ACC112 (cell line): Measurements from ENCODE around the gene SPEF2.
"Not testable (repeated sequence)": the region's sequence is repeated elsewhere in the genome, so short reads cannot be mapped to it uniquely, and the experiment has no call there.

Experiments used
- H2AFZ ChIP-seq: fragments of 200-600 bp; sonication (generic); one replicate; pipeline ENCODE4 v1.6.0; 2017; ENCODE audit warnings: antibody characterized with exemption, low read length; ENCODE audit not compliant: unreplicated experiment
- H3K27ac ChIP-seq: fragments of 200-600 bp; sonication (generic); 2 replicates; pipeline ENCODE4 v1.5.1; 2014; ENCODE audit warnings: low read depth, mild to moderate bottlenecking, antibody characterized with exemption, low read length, moderate library complexity
- H3K27me3 ChIP-seq: fragments of 200-600 bp; sonication (generic); 2 replicates; pipeline ENCODE4 v1.6.1; 2014; ENCODE audit warnings: mild to moderate bottlenecking, antibody characterized with exemption, low read length, moderate library complexity, mixed read lengths; ENCODE audit not compliant: insufficient read depth
- H3K36me3 ChIP-seq: fragments of 200-600 bp; sonication (generic); 2 replicates; pipeline ENCODE4 v1.6.1; 2016; ENCODE audit warnings: mild to moderate bottlenecking, antibody characterized with exemption, low read length, moderate library complexity, mixed read lengths; ENCODE audit not compliant: insufficient read depth
- H3K4me1 ChIP-seq: fragments of 200-600 bp; sonication (generic); one replicate; pipeline ENCODE4 v1.6.1; 2016; ENCODE audit warnings: low read length, mixed read lengths; ENCODE audit not compliant: insufficient read depth, unreplicated experiment, control insufficient read depth
- H3K4me3 ChIP-seq: fragments of 200-600 bp; sonication (generic); 2 replicates; pipeline ENCODE4 v1.5.1; 2014; ENCODE audit warnings: mild to moderate bottlenecking, low read depth, low read length
- H3K79me2 ChIP-seq: fragments of 200-600 bp; sonication (generic); one replicate; pipeline ENCODE4 v1.6.0; 2016; ENCODE audit warnings: low read length; ENCODE audit not compliant: control insufficient read depth, unreplicated experiment, insufficient read depth

The SPEF2 gene

DNA sequence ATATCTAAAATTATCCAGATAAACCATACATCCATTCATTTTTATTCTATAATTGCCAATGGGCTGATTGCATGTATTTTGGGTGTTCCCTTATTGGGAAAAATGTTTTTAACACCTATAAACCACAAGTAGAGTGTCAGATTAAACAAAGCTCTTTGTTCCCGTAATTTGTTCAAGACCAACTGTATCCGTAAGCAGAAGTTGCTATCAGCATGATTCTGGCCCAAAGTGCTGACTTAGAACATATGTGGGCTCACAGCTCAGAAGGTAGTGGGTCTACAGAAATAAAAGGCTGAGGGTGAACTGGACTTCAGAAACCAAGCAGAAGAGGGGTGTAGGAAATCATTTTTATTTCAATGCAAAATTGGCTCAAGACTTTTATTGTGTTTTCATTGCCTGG lies 215.6 kb downstream of the SPEF2 start:
- H3K4me3 ChIP-seq = no peak overlapping the region
- no peak overlapping the region for H3K27ac ChIP-seq
- H2AFZ ChIP-seq = no peak overlapping the region
- H3K4me1 ChIP-seq = peaks cover 3% of the 10 kb centered on the region
- H3K79me2 ChIP-seq = no peaks in the 10 kb centered on the region
- no peaks in the 10 kb centered on the region for H3K27me3 ChIP-seq
- no peaks in the 10 kb centered on the region for H3K36me3 ChIP-seq

DNA sequence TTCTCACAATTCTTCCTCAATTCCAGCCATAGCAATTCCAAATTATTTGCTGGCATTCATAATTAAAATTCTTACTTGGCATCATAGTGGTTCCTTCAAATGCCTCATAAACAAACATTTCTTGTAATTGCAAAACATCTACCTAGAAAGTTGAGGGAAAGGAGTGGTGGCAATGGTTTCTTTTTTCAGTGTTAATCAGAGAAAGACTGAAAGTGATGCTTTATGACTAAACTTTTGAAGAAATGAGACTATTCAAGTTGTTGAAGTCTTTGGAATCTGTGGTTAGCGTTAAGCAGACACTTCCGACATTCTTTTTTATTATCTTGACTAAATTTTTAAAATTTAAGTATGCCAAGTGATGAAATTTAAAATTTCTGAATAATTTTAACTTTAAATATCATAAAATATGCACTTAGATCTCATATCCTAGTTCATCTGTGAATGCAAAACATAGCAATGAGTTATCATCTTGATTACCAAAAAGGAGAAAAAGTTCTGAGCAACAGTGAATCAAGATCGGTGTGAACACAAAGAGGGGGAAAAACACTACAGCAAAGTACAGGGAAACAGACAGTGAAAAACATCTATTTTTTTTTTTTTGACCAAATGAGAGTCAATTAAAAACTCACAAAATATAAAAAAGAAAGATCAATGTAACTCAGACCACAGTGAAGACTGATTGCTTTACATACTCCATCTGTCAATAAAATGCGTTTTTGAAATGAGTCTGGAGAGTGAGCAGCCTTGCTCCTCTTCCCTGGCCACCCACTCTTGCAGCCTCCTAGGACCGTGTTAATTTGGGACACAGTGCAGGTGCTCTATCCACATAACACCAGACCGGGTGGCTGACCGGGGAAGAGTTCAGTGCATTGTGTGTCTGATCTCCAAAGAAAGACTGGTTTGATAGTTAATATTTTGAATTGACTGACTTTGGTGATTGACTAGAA lies 218.4 kb downstream of the SPEF2 start:
- Histone ChIP-seq H3K27me3 (no peaks in the 10 kb centered on the region), H3K4me1 (peaks cover 10% of the 10 kb centered on the region), H3K79me2 (no peaks in the 10 kb centered on the region), H3K4me3 (no peak overlapping the region), H3K36me3 (no peaks in the 10 kb centered on the region), H3K27ac (no peak overlapping the region), H2AFZ (no peak overlapping the region)

DNA sequence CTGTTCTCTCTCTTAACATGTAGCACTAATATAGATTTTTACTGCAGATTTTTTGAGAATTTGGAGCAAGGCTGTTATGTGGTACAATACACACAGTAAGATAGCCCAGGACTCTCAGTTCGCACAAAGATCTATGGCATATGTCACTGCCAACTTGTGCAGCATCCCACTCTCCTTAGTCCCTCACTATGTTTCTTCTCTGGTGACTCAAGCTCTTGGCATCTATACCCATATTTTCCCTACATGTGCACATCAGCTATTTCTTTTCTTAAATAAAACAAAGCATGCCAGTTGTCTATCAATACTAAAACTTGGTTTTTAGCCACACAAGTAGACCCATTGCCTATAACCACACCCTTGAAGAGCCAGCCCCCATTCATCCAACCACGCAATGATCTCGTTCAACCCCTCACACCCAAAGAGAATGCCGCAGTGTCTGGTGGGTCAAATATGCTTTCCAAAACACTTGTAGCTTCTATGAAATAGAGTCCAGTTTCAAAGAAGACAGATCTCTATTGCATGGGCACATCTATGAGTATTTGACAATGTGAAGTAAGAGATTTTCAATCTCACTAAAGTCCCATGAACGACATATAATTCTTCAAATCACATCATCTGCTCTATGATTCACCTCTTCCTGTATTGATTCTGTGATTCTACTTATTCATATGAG lies 220.8 kb downstream of the SPEF2 start:
- Histone ChIP-seq H3K27me3 (no peaks in the 10 kb centered on the region), H2AFZ (peak overlapping the region; percentile 40), H3K4me1 (peaks cover 10% of the 10 kb centered on the region), H3K79me2 (no peaks in the 10 kb centered on the region), H3K4me3 (peak overlapping the region; percentile 30; the same call in 1 of the 2 replicates), H3K36me3 (no peaks in the 10 kb centered on the region), H3K27ac (peak overlapping the region; percentile 69)

DNA sequence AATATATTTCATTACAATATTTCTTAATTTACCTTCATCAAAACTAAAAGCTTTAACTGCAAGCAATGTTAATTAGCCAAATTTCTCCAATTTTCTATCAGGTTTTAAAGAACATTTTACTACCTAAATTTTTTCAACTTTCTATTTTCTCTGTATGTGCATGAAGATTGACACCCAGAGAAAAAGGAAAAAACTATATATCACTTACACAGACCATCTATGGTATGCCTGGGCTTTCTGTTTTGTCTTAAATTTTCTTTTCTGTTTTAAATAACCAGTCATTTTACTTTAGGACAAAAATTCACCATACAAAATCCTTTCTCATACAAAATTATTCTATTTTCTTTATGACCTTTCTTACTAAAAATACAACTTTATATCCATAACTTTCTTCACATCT lies 225.2 kb downstream of the SPEF2 start:
- no peak overlapping the region for H2AFZ ChIP-seq
- H3K27me3 ChIP-seq = no peaks in the 10 kb centered on the region
- H3K36me3 ChIP-seq = no peaks in the 10 kb centered on the region
- peaks cover 10% of the 10 kb centered on the region for H3K4me1 ChIP-seq
- no peaks in the 10 kb centered on the region for H3K79me2 ChIP-seq
- no peak overlapping the region for H3K4me3 ChIP-seq
- H3K27ac ChIP-seq = no peak overlapping the region

DNA sequence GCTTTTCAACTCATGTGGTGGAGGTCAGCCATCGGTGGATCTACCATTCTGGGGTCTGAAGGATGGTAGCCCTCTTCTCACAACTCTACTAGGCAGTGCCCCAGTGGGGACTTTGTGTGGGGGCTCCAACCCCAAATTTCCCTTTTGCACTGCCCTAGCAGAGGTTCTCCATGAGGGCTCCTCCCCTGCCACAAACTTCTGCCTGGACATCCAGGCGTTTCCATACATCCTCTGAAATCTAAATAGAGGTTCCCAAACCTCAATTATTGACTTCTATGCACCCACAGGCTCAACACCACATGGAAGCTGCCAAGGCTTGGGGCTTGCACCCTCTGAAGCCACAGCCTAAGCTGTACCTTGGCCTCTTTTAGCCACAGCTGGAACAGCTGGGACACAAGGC lies 227.8 kb downstream of the SPEF2 start:
- H3K27ac ChIP-seq, H3K27me3 ChIP-seq, H3K36me3 ChIP-seq, H3K4me1 ChIP-seq, H3K79me2 ChIP-seq, H3K4me3 ChIP-seq, H2AFZ ChIP-seq: not testable (repeated sequence)

DNA sequence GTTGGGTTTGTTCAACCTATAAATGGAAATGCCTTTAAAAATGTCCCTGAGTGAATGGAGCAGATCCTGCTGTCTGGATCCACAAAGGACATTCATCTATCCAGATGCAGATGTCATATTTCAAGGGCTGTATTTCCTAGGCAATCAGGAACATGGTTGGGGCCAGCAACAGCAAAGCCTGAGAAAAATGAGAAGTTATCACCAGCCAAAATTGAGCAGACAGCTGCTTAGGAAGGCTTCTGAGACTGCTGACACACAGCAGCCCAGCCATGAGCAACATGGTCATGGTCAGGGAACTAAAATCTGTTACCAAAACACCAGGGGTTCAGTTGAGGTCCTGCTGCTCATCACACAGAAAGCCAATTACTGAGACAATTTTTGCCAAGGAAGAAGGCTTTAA lies 229.8 kb downstream of the SPEF2 start:
- no peaks in the 10 kb centered on the region for H3K79me2 ChIP-seq
- H3K4me3 ChIP-seq = no peak overlapping the region
- H2AFZ ChIP-seq = no peak overlapping the region

DNA sequence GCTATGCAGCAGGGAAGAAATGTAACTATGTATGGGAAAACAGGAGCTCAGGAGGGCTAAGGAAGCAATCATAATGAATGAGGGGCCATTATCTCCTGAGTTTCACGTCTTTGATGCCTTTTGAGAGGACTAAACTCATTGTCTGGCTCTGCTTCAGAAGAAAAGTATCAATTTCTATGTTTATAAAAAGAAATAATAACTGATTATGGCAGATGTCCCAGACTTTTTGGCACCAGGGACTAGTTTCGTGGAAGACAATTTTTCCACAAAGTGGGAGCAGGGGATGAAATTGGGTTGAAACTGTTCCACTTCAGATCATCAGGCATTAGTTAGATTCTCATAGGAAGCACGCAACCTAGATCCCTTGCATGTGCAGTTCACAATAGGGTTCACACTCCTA lies 230.3 kb downstream of the SPEF2 start:
- Histone ChIP-seq H3K27ac (no peak overlapping the region), H3K36me3 (no peaks in the 10 kb centered on the region), H3K27me3 (no peaks in the 10 kb centered on the region), H3K4me1 (peaks cover 16% of the 10 kb centered on the region), H3K79me2 (no peaks in the 10 kb centered on the region), H2AFZ (no peak overlapping the region), H3K4me3 (no peak overlapping the region)

More for the DNA sequence above, 229.8 kb downstream of the SPEF2 start:
- Histone ChIP-seq H3K27me3 (no peaks in the 10 kb centered on the region), H3K27ac (no peak overlapping the region), H3K36me3 (no peaks in the 10 kb centered on the region), H3K4me1 (peaks cover 11% of the 10 kb centered on the region)

DNA sequence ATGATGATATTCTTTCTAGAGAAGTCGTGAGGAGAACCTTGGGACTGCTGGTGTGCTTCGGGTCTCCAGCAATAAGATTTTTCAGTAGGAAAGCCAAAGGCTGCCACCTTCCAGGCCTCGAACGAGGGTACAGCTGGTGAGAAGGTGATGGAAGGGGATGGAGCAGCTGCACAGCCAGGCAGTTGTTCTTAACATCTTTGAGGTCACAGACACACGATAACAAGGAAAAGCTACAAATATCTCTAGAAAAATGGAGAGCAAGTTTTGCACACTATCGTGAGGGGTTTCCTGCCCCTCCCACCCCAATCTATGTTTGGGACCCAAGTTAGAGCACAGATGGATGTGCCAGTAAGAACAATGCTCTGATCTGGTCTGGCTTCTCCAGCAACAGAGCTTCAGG lies 232.2 kb downstream of the SPEF2 start:
- H2AFZ ChIP-seq = no peak overlapping the region
- no peaks in the 10 kb centered on the region for H3K27me3 ChIP-seq
- no peak overlapping the region for H3K27ac ChIP-seq
- peaks cover 34% of the 10 kb centered on the region for H3K4me1 ChIP-seq
- no peak overlapping the region for H3K4me3 ChIP-seq
- H3K36me3 ChIP-seq = no peaks in the 10 kb centered on the region
- no peaks in the 10 kb centered on the region for H3K79me2 ChIP-seq

DNA sequence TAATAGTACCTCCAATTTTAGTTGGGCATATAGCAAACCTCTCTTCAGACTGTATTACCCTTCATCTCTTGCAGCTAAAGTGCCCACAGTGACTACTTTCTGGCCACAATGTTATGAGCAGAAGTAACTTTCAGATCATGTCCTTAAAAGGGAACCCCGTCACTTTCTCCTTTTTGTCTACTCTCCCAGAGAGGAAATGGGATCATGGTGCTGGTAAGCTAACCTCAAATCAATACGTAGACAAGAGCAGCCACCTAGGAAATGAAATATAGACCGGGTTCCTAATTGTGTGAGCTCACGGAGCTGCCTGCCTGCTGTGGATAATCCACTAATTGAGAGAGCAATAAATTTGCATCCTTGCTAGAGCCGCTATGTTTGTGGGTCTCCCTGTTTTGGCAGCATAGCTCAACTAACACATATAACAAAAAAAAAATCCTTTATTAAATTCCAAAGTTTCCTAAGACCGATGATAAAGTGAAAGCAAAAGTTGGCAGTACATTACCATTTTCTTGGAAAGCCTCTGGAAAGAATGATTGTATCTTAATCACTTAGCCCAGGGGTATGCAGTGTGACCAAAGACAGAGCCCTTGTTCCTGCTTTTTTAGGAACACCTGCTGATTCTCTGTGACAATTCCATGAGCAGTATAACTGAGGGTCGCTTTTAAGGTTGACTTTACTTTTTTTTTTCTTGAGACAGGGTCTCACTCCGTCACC lies 233.5 kb downstream of the SPEF2 start:
- Histone ChIP-seq H3K79me2 (no peaks in the 10 kb centered on the region), H2AFZ (peak overlapping the region; percentile 64), H3K27me3 (no peaks in the 10 kb centered on the region), H3K4me3 (peak overlapping the region; percentile 71), H3K27ac (peak overlapping the region; percentile 11; the same call in 1 of the 2 replicates), H3K4me1 (peaks cover 46% of the 10 kb centered on the region), H3K36me3 (no peaks in the 10 kb centered on the region)

DNA sequence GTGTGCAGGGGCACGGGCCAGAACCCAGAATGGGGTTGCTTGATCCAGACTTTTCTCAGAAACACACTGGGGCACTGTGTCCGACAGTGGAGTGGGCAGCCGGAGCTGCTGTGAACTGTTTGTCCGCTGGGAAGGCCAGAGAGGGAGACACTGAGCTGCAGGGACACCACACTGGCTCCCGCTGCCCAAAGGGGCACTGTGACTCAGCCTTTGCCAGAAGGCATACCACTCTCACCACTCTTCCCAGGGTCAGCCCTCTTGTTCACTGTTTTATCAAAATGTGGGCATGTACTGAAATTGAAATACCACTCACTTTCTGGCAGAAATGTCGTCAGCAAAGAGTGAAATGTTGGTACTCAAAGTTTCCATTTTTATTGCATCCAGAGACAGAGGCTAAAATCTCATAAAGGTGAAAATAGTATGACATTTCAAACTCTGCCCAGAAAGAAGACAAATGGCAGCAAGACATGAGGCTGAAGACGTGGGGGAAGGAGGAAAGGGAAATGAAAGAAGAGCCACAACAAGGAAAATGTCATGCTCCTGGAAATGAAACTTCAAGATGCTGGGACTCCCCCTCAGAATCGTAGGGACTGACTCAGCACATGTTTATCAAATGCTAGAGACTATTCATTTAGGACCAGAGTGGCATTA lies 234.5 kb downstream of the SPEF2 start:
- Histone ChIP-seq H2AFZ (peak overlapping the region; percentile 64), H3K4me3 (peak overlapping the region; percentile 71), H3K27me3 (no peaks in the 10 kb centered on the region), H3K79me2 (no peaks in the 10 kb centered on the region), H3K36me3 (no peaks in the 10 kb centered on the region), H3K27ac (peak overlapping the region; percentile 40; the same call in 1 of the 2 replicates), H3K4me1 (peaks cover 49% of the 10 kb centered on the region)
